ENCODE measurements around the gene ZNF701.

DNA sequence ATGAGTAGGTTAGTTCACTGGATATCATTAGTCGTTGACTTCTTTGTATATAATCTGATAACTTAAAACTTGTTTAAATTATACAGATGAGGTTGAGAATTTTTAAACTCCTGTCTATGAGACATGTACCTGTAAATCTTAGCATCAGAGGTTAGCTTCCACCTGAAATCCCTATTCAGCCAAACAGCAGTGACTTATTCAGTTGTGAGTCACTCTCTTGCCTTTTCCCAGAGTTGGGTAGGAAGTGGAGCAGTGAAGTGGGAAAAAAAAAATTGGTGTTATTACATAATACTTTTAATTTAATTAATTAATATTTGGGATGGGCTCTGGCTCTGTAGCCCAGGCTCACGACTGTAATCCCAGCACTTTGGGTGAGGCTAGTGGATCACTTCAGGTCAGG, 32.9 kb downstream of the ZNF701 start:
- TF ChIP-seq, protein P1, sequence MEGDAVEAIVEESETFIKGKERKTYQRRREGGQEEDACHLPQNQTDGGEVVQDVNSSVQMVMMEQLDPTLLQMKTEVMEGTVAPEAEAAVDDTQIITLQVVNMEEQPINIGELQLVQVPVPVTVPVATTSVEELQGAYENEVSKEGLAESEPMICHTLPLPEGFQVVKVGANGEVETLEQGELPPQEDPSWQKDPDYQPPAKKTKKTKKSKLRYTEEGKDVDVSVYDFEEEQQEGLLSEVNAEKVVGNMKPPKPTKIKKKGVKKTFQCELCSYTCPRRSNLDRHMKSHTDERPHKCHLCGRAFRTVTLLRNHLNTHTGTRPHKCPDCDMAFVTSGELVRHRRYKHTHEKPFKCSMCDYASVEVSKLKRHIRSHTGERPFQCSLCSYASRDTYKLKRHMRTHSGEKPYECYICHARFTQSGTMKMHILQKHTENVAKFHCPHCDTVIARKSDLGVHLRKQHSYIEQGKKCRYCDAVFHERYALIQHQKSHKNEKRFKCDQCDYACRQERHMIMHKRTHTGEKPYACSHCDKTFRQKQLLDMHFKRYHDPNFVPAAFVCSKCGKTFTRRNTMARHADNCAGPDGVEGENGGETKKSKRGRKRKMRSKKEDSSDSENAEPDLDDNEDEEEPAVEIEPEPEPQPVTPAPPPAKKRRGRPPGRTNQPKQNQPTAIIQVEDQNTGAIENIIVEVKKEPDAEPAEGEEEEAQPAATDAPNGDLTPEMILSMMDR (IDR thresholded peaks at IDR 0.05): no peak
- no peak for TF ChIP-seq POLR2AphosphoS5 (IDR thresholded peaks at IDR 0.05)
- no peak for TF ChIP-seq POLR2A (IDR thresholded peaks at IDR 0.05; ENCODE audit: low read depth)
- no peak for TF ChIP-seq EP300 (IDR thresholded peaks at IDR 0.05)

All from esophagus muscularis mucosa (tissue), 4 donors.